Urothelium cell line (cell line): ENCODE results near the gene PDE1A.

ENCODE experiments used
- DNase-seq: peaks from one replicate; pipeline ENCODE4 v3.0.0; 2011; ENCODE audit warnings: low spot score, mixed read lengths
- FAIRE-seq: peaks from 2 replicates; lab custom pipeline; 2011; peaks lifted over from hg19 to GRCh38; lab: Jason Lieb, UNC

Gene PDE1A

DNA sequence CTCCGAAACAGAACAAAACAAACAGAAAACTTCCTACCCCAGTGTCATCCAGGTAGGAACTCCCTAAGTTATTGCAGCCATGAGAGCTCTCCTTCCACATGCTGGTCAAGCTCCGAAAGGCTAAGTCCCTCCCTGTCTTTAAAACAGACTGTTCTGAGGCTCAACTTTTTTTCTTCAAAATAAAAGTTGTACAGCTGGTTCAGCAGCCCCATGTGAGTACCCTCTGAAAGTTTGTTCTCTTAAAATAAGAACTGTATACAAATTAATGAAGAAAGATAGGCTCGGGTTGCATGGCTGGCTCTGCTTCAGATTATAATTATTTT is at the start of gene PDE1A:
Gene PDE1A (minus strand): TSS at position 119 of the 323 bp plus-strand sequence.
- DNase-seq, result no peak

DNA sequence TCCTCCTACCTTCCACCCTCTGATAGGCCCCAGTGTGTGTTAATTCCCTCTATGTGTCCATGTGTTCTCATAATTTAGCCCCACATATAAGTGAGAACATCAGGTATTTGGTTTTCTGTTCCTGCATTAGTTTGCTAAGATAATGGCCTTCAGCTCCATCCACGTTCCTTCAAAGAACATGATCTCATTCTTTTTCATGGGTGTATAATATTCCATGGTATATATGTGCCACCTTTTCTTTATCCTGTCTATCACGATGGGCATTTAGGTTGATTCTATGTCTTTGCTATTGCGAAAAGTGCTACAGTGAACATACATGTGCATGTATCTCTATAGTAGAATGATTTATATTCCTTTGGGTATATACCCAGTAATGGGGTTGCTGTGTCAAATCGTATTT is 46.8 kb upstream of the PDE1A start:
- DNase-seq, result no peak
- FAIRE-seq, result no peak

More for the DNA sequence above, at the start of gene PDE1A:
- FAIRE-seq, result no peak

DNA sequence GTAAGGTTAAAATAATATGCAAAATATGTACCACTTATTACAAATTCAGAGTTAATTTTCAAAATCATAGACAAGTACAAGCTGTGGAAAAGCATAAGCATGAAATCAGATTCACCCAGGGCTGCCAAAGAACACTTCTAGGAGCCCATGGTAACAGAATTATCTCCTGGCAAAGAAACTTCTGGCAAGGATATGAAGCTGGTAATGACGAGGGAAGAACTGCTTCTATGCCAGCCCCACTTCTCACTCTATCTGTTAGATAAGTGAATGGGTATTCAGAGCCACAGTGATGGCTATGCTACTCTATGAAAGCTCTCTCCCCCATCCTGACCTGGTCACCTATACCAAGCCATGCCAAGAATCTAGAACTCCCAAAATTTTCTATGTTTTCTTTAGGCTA is 36.9 kb upstream of the PDE1A start:
- FAIRE-seq (no peak), DNase-seq (no peak)

DNA sequence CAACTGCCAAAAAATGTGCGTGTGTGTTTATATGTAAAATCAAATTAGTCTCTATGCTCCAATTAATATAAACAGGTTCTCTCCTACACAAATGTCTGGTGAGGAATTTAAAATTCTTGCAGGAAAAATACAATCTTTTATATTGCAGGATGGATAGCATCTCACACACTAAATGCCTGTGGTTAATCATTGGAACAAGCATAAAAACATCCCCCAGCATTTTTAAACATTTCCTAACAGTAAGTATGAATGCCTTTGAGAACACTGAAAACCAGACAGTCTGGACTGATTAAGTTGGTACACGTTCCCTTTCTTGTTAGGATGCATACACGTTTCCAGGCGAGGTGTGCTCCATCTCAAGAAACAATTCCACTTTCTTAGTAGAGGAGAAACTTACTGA is 29.9 kb upstream of the PDE1A start:
- no peak for DNase-seq
- FAIRE-seq, result no peak

DNA sequence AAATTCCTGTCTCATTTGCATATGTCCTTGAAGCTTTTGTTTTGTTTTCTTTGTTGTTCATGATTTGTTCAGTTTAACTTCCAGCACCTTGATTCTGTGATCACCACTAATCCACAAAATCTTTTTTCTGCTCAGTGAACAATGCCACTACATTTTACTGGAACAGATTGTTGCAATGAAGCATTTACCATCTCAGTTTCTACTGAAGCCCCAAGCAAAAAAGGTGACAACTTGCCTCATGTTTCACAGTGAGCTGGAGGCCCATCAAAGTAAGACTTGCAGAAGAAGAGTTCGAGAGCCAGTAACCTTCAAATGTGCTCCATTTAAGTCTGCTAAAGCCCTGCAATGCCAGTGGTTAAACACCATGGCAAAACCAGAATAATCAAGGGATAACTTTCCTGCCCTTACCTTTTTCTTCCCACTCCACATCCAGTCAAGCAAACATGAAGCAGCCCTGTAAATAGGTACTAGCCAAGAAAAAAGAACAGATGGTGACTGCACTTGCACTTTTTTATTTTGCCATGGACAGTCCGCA is 25.7 kb upstream of the PDE1A start:
- no peak for DNase-seq
- FAIRE-seq, result no peak

DNA sequence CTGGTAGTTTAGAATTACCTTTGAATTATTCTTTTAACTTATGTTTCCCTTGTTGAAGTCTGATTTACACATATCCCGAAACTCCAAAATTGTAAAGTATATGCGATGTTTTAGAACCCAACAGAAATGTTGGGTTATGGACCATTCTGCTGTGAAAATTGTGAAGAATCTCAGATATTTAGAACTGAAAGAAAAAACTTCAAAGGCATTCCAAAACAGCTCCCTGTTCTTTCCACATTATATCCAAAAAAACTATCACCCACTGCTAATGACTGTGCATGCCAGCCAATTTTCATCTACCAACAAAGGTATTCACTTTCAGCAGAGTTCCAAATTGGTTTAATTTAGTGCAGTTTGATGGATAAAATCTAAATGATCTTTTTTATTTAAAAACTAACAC is 21.5 kb upstream of the PDE1A start:
- DNase-seq (no peak), FAIRE-seq (no peak)

DNA sequence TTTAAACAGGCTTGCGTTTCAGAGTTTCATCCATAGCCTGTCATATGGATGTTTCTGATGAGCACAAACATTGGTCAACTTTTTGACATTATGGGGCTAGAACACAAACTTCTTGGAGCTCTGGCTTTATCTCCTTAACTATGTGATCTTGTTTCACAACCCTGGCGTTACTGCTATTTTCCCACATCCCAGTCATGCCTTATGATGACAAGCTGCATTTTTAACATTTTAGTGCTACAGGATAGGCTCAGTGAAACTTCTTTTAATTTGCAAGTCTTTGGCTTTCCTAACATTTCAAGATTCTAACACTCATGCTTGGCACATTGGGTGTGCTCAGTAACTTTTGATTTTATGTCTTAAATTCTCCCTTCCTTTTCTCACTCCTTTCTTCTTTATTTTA is 21.0 kb upstream of the PDE1A start:
- DNase-seq (no peak), FAIRE-seq (no peak)

DNA sequence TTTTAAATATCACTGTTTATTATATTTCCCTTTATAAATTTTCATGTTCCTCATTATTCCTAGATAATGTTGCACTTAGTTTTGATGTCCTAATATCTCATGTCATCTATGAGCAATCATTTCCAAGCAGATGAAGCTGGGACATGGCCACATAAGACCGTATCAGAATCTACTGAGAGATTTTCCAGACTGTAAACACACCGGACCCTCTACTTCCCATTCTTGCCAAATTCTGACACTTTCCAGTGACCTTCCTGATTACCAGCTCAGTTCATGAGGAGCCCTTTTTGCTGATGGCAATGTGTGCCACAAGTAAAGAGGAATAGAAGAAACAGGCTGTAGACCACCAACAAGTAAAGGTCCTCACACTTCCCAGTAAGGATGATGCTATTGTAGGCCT is 20.3 kb upstream of the PDE1A start:
- DNase-seq, result no peak
- FAIRE-seq, result no peak

DNA sequence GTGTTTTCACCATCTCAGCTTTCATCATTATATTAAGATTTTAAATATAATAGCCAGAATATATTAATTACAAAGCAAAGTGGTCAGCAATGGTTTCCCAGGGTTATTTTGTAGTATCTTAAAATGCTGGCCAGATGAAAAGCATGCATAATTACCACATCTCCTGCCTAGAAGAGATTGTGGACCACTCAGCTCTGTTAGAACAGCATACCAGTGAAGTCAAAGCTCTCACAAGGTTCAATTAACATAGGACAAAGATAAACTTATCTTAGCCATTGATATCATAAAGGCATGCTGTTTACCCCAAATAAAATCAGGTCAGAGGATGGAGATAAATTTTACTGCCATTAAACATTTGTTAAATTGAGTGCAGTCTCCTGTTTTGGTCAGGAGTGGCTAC is 19.3 kb upstream of the PDE1A start:
- no peak for DNase-seq
- FAIRE-seq, result no peak

DNA sequence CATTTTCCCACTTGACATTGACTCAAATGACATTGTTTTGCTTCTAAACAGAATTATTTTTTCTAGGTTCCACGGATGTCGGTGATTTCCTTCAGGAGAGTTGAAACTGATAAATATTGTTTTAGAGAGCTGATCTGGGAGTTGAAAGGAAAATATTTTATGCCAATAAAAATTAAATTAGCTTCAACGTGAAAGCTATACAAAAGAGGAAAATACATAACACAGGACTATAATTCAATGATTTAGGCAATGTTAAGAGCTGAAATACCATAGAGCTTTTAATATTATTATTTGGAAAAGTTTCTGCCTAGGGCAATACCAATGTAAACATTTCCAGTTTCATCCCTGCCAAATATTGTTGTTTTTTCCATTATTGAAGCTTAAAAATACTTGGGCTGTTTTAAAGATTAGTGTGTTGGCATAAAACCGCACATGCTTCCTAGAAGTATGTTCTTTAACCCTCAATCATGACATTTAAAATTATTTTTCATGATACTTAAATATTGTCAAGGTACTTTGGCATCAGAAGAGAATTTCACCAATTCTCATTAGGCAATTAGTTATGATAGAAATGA is 18.6 kb upstream of the PDE1A start:
- FAIRE-seq (no peak), DNase-seq (no peak)

DNA sequence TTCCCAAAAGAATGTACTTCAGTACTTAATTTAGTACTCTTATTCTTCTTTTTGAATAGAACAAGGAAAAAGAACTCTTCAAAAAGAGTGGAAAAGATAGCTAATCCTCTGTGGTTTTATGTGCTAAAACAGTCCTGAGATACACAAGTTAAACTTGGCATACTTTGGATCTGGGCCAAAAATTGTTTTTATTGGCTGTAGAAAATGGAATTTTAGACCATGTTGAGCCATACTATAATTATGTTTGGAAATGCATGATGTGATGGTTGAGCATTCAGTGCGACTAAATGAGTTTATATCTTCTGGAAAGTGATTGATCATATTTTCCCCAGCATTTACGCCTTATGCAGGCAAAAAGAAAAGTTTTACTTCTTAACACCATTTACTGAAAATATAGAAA is 18.0 kb upstream of the PDE1A start:
- DNase-seq (no peak), FAIRE-seq (no peak)

DNA sequence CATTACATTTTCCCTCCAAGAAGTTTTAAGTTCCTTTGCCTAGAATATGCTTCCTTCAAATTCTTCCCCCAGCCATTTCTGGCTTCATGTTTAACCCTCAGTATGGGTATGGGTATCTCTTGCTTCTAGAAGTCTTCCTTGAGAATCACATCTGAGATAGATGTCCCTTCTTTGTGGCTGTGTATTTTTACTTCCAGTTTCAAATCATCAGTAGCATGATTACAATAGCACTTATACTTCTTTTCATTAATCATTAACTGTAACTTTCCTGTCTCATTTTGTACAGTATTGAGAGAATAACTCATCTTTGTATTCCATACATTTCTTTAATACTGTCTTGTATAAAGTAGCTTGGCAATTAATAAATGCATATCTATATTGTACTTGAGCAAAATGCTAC is 17.3 kb upstream of the PDE1A start:
- DNase-seq (no peak), FAIRE-seq (no peak)

DNA sequence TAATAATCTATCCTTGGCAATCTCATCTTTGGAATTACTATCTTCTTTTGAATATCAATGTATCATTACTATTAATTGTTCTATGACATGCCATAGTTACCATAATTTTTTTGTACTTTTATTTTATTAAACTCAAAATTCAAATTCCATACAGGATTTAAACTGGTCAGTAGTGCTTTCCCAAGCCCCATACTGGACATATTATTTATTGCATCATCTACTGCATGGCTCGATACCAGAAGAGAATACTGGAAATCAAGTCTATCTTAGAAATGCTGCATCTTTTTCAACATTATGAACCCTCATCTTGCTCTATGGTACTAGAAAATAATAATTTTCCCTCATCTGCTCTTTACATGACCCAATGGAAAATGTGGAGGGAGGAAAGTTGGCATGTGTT is 9.4 kb upstream of the PDE1A start:
- FAIRE-seq (no peak), DNase-seq (no peak)

DNA sequence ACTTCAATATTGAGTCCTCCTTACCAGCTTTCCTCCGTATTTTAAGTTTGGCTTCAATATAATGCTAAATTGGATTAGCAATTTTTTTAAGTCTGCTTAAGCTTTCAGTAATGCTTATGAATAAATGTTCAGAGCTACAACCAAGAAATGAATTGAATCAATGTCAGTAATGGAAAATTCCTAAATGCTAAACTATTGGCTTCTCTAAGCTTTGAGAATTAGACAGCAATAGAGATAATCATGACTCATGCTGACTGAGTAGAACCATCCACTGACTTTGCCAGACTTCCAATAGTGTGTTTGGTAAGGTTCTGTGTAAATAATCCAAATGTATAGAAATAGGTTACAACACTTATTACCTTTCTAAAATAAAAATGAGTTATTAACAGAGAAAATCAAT is 8.9 kb upstream of the PDE1A start:
- no peak for FAIRE-seq
- no peak for DNase-seq

DNA sequence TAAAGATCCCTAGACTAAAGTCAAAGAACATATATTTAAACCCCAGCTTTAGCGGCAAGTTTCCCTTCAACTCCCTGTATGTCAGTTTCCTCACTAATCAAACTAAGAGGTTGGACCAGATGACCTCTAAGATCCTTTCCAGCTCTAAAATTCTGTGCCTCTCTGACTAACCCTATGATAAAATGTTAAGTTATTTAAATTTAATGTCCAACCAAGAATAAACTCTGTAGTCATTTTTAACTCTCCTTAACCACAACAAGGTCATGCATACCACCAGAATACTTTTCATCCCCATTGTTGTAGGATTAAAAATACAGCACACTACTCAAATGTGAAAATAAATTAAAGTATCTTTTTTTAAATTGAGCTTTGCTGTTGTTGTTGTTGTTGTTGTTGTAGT is 5.2 kb upstream of the PDE1A start:
- DNase-seq (no peak), FAIRE-seq (no peak)

DNA sequence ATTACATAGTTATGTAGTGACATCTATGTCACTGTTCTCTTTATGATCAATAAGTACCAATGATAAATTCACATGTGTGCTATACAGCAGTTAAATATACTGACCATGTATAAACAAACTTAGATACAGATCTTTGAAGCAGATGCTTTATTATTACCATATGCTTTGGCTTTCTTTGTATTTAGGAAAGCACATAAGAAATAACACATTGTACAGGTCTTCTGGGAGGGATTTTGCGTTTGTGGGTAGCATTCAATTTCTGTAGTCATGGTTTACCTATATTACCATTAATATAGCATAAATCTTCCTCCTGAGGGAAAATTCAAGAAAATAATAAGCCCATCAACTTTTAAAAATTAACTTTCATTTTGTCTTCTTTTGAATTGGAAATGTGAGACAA is 1.6 kb upstream of the PDE1A start:
- DNase-seq, result no peak
- no peak for FAIRE-seq

DNA sequence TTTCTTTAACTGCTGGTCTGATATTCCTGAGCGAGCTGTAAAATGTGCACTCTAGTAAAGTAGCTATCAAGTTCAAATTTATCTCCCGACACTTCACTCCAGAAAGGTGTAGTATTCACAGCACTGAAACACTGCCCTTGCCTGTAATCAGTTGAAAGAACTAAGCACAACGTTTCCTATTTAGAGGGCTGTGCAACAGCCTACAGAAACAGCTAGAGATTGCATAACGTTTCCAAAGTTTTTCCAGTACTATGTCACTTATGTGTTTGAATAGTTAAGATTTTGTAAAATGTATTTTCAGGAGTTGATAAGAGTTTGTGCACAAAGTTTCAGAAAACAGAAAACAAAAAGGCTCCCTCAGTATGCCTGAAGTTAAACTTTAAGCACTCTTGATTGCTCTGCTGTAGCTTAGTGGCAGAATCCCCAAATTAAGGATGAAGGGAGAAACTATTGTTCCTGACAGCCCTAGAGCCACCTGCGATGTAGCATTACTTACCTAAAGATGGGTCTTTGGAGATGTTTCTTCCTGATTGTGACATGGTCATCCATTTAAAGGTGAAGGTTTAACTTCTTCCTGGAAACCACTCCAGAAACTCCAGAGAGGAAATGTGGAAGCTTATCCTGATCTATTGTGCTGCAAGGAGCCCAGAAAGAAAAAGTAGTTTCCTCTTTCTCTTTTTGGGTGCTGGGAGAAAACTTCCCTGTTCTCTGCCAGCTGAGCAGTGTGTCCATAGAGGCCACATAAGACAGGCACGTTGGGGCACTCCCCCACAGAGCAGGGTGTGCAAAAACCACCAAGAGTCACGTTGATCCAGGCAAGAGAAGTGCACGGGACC is 536 bp downstream of the PDE1A start:
- FAIRE-seq (no peak), DNase-seq (no peak)

DNA sequence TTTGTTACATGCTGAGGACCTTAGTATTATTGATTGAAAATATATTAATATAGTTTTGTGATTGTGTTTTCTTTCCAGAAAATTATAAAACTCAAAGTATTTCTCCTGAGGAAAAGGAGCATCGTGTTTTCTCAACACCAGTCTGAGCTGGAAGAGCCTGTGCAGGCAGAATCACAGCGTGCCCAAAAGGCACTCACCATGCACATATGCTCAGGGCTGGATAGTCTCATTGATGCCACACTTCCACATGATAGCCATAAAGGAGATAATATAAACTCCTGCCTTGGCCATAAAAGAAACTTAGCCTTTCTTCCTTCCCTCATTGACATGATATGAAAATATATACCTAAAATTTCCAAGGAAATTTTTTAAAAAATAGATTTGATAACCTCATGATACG is 4.0 kb downstream of the PDE1A start:
- no peak for DNase-seq
- no peak for FAIRE-seq

DNA sequence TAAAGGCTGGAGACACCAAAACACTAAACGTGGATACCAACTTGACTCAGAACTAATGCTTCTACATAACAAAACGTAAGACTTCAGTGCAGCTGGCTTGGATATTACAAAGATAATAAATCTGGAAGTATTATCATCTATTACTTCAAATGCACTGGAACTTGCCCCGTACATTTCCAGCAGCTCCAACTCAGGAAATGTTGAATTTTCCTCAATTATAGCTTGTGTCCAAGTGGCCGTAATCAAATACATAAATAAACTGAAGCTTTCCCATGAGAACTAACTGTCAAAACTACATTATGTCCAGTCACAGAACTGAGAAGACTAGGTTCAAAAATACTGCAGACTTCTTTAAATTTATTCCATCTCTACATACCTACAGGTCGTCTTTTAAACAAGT is 6.2 kb downstream of the PDE1A start:
- no peak for FAIRE-seq

DNA sequence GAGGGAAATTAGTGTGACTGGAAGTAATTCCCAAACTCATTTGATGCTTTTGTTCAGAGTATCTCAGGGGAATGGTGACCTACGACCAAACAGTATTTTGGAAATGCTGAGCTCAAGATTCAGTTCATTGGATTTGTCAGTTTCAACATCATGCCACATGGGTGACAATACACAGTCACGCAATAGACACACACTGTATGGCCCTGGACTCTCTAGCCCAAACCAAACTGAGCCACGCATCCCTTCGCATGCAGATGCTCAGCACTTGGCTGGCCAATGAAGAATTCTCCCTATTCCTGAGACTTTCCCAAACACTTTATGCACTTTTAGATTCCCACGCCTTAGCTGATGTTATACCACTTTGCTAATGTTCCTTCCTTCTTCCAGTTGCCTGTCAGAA is 10.0 kb downstream of the PDE1A start:
- FAIRE-seq, result no peak

More for the DNA sequence above, 6.2 kb downstream of the PDE1A start:
- no peak for DNase-seq

DNA sequence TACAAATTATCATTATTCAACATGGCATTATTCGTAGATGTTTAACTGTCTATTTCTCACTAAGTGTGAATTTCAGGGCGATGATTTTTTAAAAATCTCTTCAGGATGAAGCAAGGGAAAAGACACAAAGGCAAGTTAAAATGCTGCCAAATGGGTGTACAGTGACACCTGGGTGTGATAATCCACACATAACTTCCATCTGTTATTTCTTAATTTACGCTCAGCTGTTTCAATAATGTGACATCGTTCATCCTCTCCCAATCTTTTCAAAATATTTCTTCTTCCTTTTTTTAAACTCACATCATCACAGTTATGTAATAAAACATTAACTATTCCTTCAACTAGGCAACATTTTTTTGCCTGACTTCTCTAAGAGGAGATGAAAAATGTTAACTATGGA is 10.6 kb downstream of the PDE1A start:
- DNase-seq, result no peak
- FAIRE-seq, result no peak

More for the DNA sequence above, 10.0 kb downstream of the PDE1A start:
- DNase-seq, result no peak

DNA sequence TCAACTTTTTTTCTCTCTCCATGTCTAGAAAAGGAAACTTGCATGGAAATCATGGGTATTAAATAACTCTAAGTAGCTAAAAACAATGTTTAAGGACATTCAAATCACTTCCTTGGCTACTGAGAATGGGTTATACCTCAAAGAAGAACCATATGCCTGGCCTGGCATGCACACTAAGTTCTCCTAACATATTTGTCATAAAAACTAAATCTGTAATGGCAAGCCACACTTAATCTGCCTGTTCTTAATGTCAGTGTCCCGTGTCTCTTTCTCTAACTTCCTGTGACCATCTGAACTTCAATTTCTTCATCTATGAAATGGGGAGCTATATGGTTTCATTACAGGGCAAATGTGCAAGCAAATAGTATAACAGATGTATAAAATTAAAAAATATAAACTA is 11.1 kb downstream of the PDE1A start:
- DNase-seq (no peak), FAIRE-seq (no peak)

DNA sequence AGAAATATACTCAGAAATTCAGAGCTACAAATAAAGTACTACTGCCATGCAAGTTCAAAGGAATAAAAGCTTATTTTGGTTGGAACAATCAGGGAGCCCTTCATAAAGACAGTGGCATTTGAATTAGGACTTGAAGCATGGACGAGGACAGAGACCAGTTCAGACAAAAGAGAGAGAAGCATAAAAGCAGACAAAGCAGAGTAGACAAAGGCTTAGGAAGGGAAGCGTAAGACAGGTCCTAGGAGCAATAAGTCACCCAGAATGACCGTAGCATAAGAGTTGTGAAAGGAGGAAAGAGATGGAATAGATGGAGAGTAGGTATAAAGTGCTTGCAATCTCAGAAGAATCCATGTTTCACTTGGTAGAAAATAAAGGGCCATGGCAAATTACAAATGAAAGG is 14.0 kb downstream of the PDE1A start:
- no peak for FAIRE-seq
- DNase-seq, result no peak
